H1 (cell line): Measurements from ENCODE around the gene GPBP1L1. TPM values are rescaled to one million over a fixed set of nuclear protein-coding genes. Genes with fewer than 3 reads are reported as not detected.

Experiments used
- CTCF ChIA-PET: fragments of 300-600 bp; sonication (Branson Sonifier 250); formaldehyde crosslinking; loops from one replicate; lab custom pipeline; 2021; ENCODE audit not compliant: partially characterized antibody; lab: Charles Lee
- POLR2A ChIA-PET: fragments of 300-600 bp; sonication (Branson Sonifier 250); formaldehyde crosslinking; loops from one replicate; lab custom pipeline; 2021; ENCODE audit warnings: inconsistent platforms; ENCODE audit not compliant: partially characterized antibody; lab: Charles Lee
- DNase-seq, 2 experiments: peaks; one replicate each; pipeline versions ENCODE4 v3.0.0 to v3.0.0-alpha.2; 2010 to 2022; ENCODE audit warnings: low spot score in 2 of 2, low read depth in 1 of 2, mixed read lengths in 1 of 2
- FAIRE-seq: peaks from 2 replicates; lab custom pipeline; 2011; peaks lifted over from hg19 to GRCh38; lab: Jason Lieb, UNC
- H2AFZ ChIP-seq: 2 replicates; pipeline ENCODE4 v1.8.1; 2012; ENCODE audit warnings: low read length, inconsistent platforms
- H2AK5ac ChIP-seq: 2 replicates; pipeline ENCODE4 v1.6.1; 2013; ENCODE audit warnings: low read depth, low read length
- H2BK120ac ChIP-seq: replicated peaks from 2 replicates; pipeline ENCODE3; 2013; ENCODE audit warnings: low read depth, low read length, inconsistent platforms
- H2BK12ac ChIP-seq: 2 replicates; pipeline ENCODE4 v1.6.1; 2013; ENCODE audit warnings: low read depth, low read length
- H2BK15ac ChIP-seq: 2 replicates; pipeline ENCODE4 v1.6.1; 2013; ENCODE audit warnings: low read length
- H2BK20ac ChIP-seq: 2 replicates; pipeline ENCODE4 v1.6.1; 2013; ENCODE audit warnings: low read length
- H2BK5ac ChIP-seq: 2 replicates; pipeline ENCODE4 v1.6.1; 2013; ENCODE audit warnings: low read depth, low read length
- H3K14ac ChIP-seq: 2 replicates; pipeline ENCODE4 v1.6.1; 2013; ENCODE audit warnings: inconsistent platforms; ENCODE audit not compliant: insufficient read length
- H3K18ac ChIP-seq: 2 replicates; pipeline ENCODE4 v1.6.1; 2013; ENCODE audit warnings: low read length; ENCODE audit errors: extremely low read depth
- H3K23ac ChIP-seq: 2 replicates; pipeline ENCODE4 v1.6.1; 2013; ENCODE audit warnings: inconsistent platforms; ENCODE audit not compliant: insufficient read length
- H3K23me2 ChIP-seq: 2 replicates; pipeline ENCODE4 v1.6.1; 2013; ENCODE audit warnings: low read depth, low read length
- H3K27ac ChIP-seq: 2 replicates; pipeline ENCODE4 v1.6.1; 2011; ENCODE audit warnings: low read depth, low read length, inconsistent platforms
- H3K27me3 ChIP-seq, 4 experiments: replicated peaks in 1 of 4; 1 replicate in 1 of 4; 2 replicates in 3 of 4; pipeline versions ENCODE4 v1.6.1 to v1.8.1; 2011 to 2013; ENCODE audit warnings: low read length in 3 of 4, mild to moderate bottlenecking in 3 of 4, inconsistent platforms in 2 of 4, mixed read lengths in 2 of 4, moderate library complexity in 1 of 4; ENCODE audit not compliant: control insufficient read depth in 3 of 4, insufficient read depth in 3 of 4; ENCODE audit errors: extremely low read depth in 1 of 4
- H3K36me3 ChIP-seq, 4 experiments: 2 replicates each; pipeline versions ENCODE4 v1.6.1 to v1.8.1; 2011 to 2013; ENCODE audit warnings: mild to moderate bottlenecking in 4 of 4, low read length in 3 of 4, moderate library complexity in 2 of 4, control low read depth in 1 of 4, inconsistent platforms in 1 of 4; ENCODE audit not compliant: insufficient read depth in 4 of 4, control insufficient read depth in 2 of 4
- H3K4ac ChIP-seq: replicated peaks from 2 replicates; pipeline ENCODE3; 2013; ENCODE audit warnings: low read length, low read depth, mixed read lengths, inconsistent platforms; ENCODE audit not compliant: insufficient read length
- H3K4me1 ChIP-seq, 4 experiments: replicated peaks in 1 of 4; 1 replicate in 1 of 4; 2 replicates in 3 of 4; pipeline versions ENCODE4 v1.6.1 to v1.8.1; 2011 to 2013; ENCODE audit warnings: low read length in 3 of 4, inconsistent platforms in 2 of 4, mixed read lengths in 1 of 4; ENCODE audit not compliant: insufficient read depth in 4 of 4, control insufficient read depth in 3 of 4
- H3K4me2 ChIP-seq, 2 experiments: 2 replicates each; pipeline versions ENCODE4 v1.6.1 to v1.8.1; 2011 to 2013; ENCODE audit warnings: low read depth in 2 of 2, low read length in 2 of 2, control low read depth in 1 of 2, inconsistent platforms in 1 of 2, mild to moderate bottlenecking in 1 of 2; ENCODE audit not compliant: insufficient read depth in 1 of 2
- H3K4me3 ChIP-seq, 4 experiments: fragments of 200-600, 300-600 bp in 1 of 4; sonication (generic), shearing (Covaris generic), sonication (Bioruptor Twin) in 1 of 4; 2 replicates each; pipeline versions ENCODE4 v1.5.1 to v1.8.1; 2011 to 2016; ENCODE audit warnings: low read length in 4 of 4, low read depth in 3 of 4, control low read depth in 2 of 4, inconsistent platforms in 2 of 4, mild to moderate bottlenecking in 2 of 4, mixed read lengths in 1 of 4, moderate library complexity in 1 of 4; ENCODE audit not compliant: insufficient read depth in 2 of 4; ENCODE audit errors: extremely low read depth in 1 of 4
- H3K56ac ChIP-seq: replicated peaks from 2 replicates; pipeline ENCODE3; 2013; ENCODE audit warnings: low read depth, mild to moderate bottlenecking, mixed read lengths, low read length, inconsistent platforms; ENCODE audit not compliant: insufficient read length
- H3K79me1 ChIP-seq: 2 replicates; pipeline ENCODE4 v1.6.1; 2013; ENCODE audit warnings: low read depth, low read length, control low read depth
- H3K79me2 ChIP-seq, 2 experiments: 2 replicates each; pipeline versions ENCODE4 v1.6.1 to v1.8.1; 2012 to 2013; ENCODE audit warnings: low read length in 2 of 2, mild to moderate bottlenecking in 2 of 2, inconsistent platforms in 1 of 2; ENCODE audit not compliant: insufficient read depth in 2 of 2, control insufficient read depth in 1 of 2
- H3K9ac ChIP-seq, 4 experiments: replicated peaks in 1 of 4; 1 replicate in 1 of 4; 2 replicates in 3 of 4; pipeline versions ENCODE4 v1.6.1 to v1.8.1; 2011 to 2013; ENCODE audit warnings: low read depth in 3 of 4, low read length in 3 of 4, control low read depth in 2 of 4, mild to moderate bottlenecking in 2 of 4, moderate library complexity in 2 of 4, inconsistent platforms in 1 of 4; ENCODE audit errors: extremely low read depth in 1 of 4
- H3K9me3 ChIP-seq, 2 experiments: 2 replicates each; pipeline versions ENCODE4 v1.6.1 to v1.8.1; 2012 to 2013; ENCODE audit warnings: mild to moderate bottlenecking in 2 of 2, moderate library complexity in 2 of 2, control low read depth in 1 of 2, inconsistent platforms in 1 of 2, low read depth in 1 of 2, low read length in 1 of 2, mixed read lengths in 1 of 2; ENCODE audit not compliant: insufficient read depth in 2 of 2
- H4K20me1 ChIP-seq, 2 experiments: replicated peaks in 1 of 2; 2 replicates each; pipeline versions ENCODE3 to v1.8.1; 2011 to 2013; ENCODE audit warnings: inconsistent platforms in 2 of 2, low read length in 2 of 2, mild to moderate bottlenecking in 1 of 2; ENCODE audit not compliant: insufficient read depth in 2 of 2, control insufficient read depth in 1 of 2
- H4K5ac ChIP-seq: 2 replicates; pipeline ENCODE4 v1.6.1; 2013; ENCODE audit warnings: low read length, low read depth, mixed read lengths, inconsistent platforms; ENCODE audit not compliant: insufficient read length
- H4K8ac ChIP-seq: 2 replicates; pipeline ENCODE4 v1.8.0; 2013; ENCODE audit warnings: mild to moderate bottlenecking, moderate library complexity, low read length, inconsistent platforms; ENCODE audit not compliant: insufficient read depth; ENCODE audit errors: extremely low read depth
- H4K91ac ChIP-seq: replicated peaks from 2 replicates; pipeline ENCODE3; 2013; ENCODE audit warnings: low read length, mixed read lengths, inconsistent platforms; ENCODE audit not compliant: insufficient read length
- BACH1 ChIP-seq: IDR thresholded peaks from 2 replicates; pipeline ENCODE4 v1.6.1; 2012; ENCODE audit warnings: low read length, improper control_type of control experiment
- BCL11A ChIP-seq, 2 experiments: IDR thresholded peaks; one replicate each; pipeline ENCODE4 v1.6.1; 2011; ENCODE audit warnings: low read depth in 2 of 2, low read length in 2 of 2, mild to moderate bottlenecking in 2 of 2
- BRCA1 ChIP-seq: IDR thresholded peaks from 2 replicates; pipeline ENCODE4 v1.6.1; 2012; ENCODE audit warnings: low read depth, low read length, improper control_type of control experiment
- EGR1 ChIP-seq: IDR thresholded peaks from 2 replicates; pipeline ENCODE4 v1.6.1; 2011; ENCODE audit warnings: low read depth, low read length, borderline replicate concordance
- JUND ChIP-seq: IDR thresholded peaks from 2 replicates; pipeline ENCODE4 v1.6.1; 2011; ENCODE audit warnings: mild to moderate bottlenecking, improper control_type of control experiment, low read length
- KDM5A ChIP-seq: fragments of 200-600 bp; IDR thresholded peaks from 2 replicates; pipeline ENCODE4 v1.7.1; 2012; ENCODE audit warnings: mild to moderate bottlenecking, low read length, inconsistent platforms, mixed read lengths
- PHF8 ChIP-seq: fragments of 200-600 bp; sonication (generic); conservative IDR thresholded peaks from 2 replicates; pipeline ENCODE4 v1.7.1; 2012; ENCODE audit warnings: low read depth, mild to moderate bottlenecking, inconsistent platforms, low read length, moderate library complexity
- RBBP5 ChIP-seq: IDR thresholded peaks from 2 replicates; pipeline ENCODE4 v1.7.1; 2012; ENCODE audit warnings: low read depth, mild to moderate bottlenecking, inconsistent platforms, low read length, moderate library complexity, borderline replicate concordance
- WGBS, 2 experiments: shearing (Covaris generic) in 1 of 2; methylation state at CpG; one replicate each; pipeline versions ENCODE4 v1.1.6 to v1.1.7; 2013 to 2015; ENCODE audit warnings: low lambda C conversion rate in 2 of 2, mixed read lengths in 2 of 2, inconsistent platforms in 1 of 2, low coverage in 1 of 2, missing lambda C conversion rate in 1 of 2; ENCODE audit not compliant: insufficient replicate concordance in 2 of 2, insufficient coverage in 1 of 2, insufficient read length in 1 of 2; ENCODE audit errors: extremely low coverage in 1 of 2, missing lambda C conversion rate in 1 of 2; 5-methylcytosine and 5-hydroxymethylcytosine counted together
- polyA plus RNA-seq, 7 experiments: library from polyadenylated mRNA; depleted of rRNA in 3 of 7; stranded (reverse) in 5 of 7; unstranded in 2 of 7; fragments of >200 nt in 5 of 7; fragments of 200-250 nt in 2 of 7; gene quantifications; 1 replicate in 5 of 7; 2 replicates in 1 of 7; 4 replicates in 1 of 7; pipeline versions ENCODE4 v1.2.1 to v1.2.3, GENCODE V29; 2011 to 2013; ENCODE audit warnings: missing spikeins in 2 of 7, mixed read lengths in 2 of 7
- total RNA-seq: library from RNA; stranded (reverse); fragmentation: NEBNext Ultra II Directional; extraction: Animal tissue kit (Norgen Biotek cat#: 25700); gene quantifications from 2 replicates; pipeline ENCODE4 v1.2.1, GENCODE V29; 2021
- TF ChIP-seq, protein P1 (sequence below): IDR thresholded peaks from 2 replicates; pipeline ENCODE4 v1.6.1; 2011; ENCODE audit warnings: low read depth, mild to moderate bottlenecking, low read length; ENCODE audit not compliant: insufficient read depth

Gene GPBP1L1
- total and polyA plus RNA-seq, 2 of the 8 experiments (the other 6 are each of a cell fraction or from before 2014, with no cell fraction given) = 70.1 to 119 TPM

DNA sequence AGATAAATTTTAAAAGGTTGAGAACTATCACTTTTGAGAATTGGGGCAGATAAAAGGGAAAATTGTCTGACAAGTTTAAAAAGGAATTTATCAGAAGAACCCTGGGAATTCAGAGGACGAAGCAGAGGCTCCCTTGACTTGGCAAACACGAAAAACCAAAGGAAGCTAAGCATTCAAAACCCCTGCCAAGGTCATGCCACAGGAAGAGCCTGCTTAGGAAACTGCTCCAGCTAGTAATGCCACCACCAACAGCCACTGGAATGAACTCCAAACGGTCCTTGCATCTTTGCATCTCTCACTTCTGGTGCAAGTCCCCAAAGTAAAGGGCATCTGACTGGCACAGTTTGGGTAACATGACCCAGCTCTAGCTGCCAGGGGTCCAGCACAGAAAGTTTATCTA lies 7.2 kb downstream of the GPBP1L1 start:
- Histone ChIP-seq H4K5ac (no peak overlapping the region), H3K4me2 (peak overlapping the region; percentile 10 to 22; a peak in 3 of 4 replicates), H2BK120ac (no peak overlapping the region), H3K4me1 (peaks cover 0 to 21% (median 6%) of the 10 kb centered on the region in 4 experiments; a peak in 5 of 7 replicates), H3K9ac (no peak overlapping the region), H3K14ac (no peak overlapping the region), H3K4ac (no peak overlapping the region), H3K79me2 (peaks cover 62 to 98% of the 10 kb centered on the region in 2 experiments), H3K9me3 (no peaks in the 10 kb centered on the region), H2AK5ac (no peak overlapping the region), H2BK5ac (no peak overlapping the region), H3K56ac (no peak overlapping the region), H4K20me1 (peaks cover 17 to 25% of the 10 kb centered on the region in 2 experiments), H4K91ac (no peak overlapping the region), H3K23me2 (no peaks in the 10 kb centered on the region), H2BK20ac (no peak overlapping the region), H3K36me3 (no peaks in the 10 kb centered on the region), H3K23ac (no peak overlapping the region), H2AFZ (no peak overlapping the region), H4K8ac (peak overlapping the region; percentile 62; the same call in 1 of the 2 replicates), H3K27me3 (no peaks in the 10 kb centered on the region), H2BK12ac (no peak overlapping the region), H2BK15ac (no peak overlapping the region), H3K27ac (no peak overlapping the region), H3K4me3 (peak overlapping the region in 1 of 4 experiments; percentile 14; a peak in 1 of 8 replicates), H3K79me1 (peaks cover 2% of the 10 kb centered on the region; the same call in 1 of the 2 replicates), H3K18ac (no peak overlapping the region)
- DNase-seq (no peak), FAIRE-seq (no peak)
- POLR2A ChIA-PET = interaction anchor here (0.6 to 2.2 kb wide), 6 partner anchors 8 to 498 kb away, joined by 3 to 7 read pairs (median 3); partner anchors contain the start of gene NASP
- 44% methylated on average over 3 of the region's 3 CpGs; no CpG with 5 or more reads in 1 of the 2 experiments for WGBS, 2 experiments
- CTCF ChIA-PET = no interaction called here
- TF ChIP-seq, protein P1, sequence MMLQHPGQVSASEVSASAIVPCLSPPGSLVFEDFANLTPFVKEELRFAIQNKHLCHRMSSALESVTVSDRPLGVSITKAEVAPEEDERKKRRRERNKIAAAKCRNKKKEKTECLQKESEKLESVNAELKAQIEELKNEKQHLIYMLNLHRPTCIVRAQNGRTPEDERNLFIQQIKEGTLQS = no peak
- no peak for TF ChIP-seq BACH1
- no peak for TF ChIP-seq RBBP5
- TF ChIP-seq BCL11A (IDR thresholded peaks at IDR 0.05; ENCODE audit: low read depth in 2 of 2, low read length in 2 of 2) = no peak
- no peak for TF ChIP-seq PHF8
- TF ChIP-seq EGR1 = no peak
- no peak for TF ChIP-seq BRCA1
- TF ChIP-seq KDM5A = no peak
- TF ChIP-seq JUND = no peak
